Measurements from ENCODE around the gene UAP1L1. TPM values are rescaled to one million over a fixed set of nuclear protein-coding genes. Genes with fewer than 3 reads are reported as not detected.

The UAP1L1 gene
- total RNA-seq, 6 donors from 2014 or later = 10.5 to 69.1 (median 34.0) TPM

DNA sequence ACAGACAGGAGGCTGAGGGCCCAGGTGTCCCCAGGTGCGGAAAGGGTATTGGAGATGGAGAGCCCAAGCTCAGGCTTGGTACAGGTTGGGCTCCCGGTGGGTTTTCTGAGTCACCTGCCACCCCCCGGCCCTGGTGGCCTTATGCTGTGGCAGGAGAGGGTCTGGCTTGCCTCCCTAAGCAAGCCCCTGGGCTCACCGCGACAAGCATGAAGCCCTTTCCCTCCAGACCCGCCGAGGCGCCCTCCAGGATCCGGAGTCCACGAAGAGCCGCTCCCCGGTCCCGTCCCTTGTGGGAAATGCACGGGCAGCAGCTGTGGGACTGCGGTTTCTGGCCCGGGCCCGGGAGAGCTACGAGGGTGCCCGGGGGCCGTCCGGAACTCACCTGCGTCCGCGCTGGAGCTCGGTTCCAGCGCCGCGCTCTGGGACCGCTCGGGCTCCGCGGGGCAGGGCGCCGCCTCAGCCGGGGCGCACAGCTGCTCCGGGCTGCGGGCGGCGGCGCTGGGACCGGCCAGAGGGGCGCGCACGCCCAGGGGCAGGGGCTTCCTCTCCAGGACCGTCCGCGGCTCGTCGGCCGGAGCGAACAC lies 7.7 kb upstream of the UAP1L1 start:
- Histone ChIP-seq H3K36me3 (no peaks in the 10 kb centered on the region), H3K27me3 (peaks cover 0 to 10% (median 0%) of the 10 kb centered on the region in 4 donors), H3K9me3 (no peaks in the 10 kb centered on the region), H3K27ac (no peak overlapping the region), H3K4me1 (peaks cover 14 to 36% (median 20%) of the 10 kb centered on the region in 4 donors), H3K4me3 (peak overlapping the region in 3 of 4 donors; percentile 47 to 59 (median 56))
- TF ChIP-seq CTCF (IDR thresholded peaks at IDR 0.05) (peak in 1 of 6 experiments; percentile 4), POLR2A (IDR thresholded peaks at IDR 0.05) (no peak), POLR2AphosphoS5 (IDR thresholded peaks at IDR 0.05) (no peak), EP300 (IDR thresholded peaks at IDR 0.05) (no peak)
- no CpG with 5 or more reads among the region's 52 CpGs for WGBS, 2 donors
- ATAC-seq (ENCODE audit: low FRiP score in 2 of 2) (no peak), DNase-seq (no peak)

DNA sequence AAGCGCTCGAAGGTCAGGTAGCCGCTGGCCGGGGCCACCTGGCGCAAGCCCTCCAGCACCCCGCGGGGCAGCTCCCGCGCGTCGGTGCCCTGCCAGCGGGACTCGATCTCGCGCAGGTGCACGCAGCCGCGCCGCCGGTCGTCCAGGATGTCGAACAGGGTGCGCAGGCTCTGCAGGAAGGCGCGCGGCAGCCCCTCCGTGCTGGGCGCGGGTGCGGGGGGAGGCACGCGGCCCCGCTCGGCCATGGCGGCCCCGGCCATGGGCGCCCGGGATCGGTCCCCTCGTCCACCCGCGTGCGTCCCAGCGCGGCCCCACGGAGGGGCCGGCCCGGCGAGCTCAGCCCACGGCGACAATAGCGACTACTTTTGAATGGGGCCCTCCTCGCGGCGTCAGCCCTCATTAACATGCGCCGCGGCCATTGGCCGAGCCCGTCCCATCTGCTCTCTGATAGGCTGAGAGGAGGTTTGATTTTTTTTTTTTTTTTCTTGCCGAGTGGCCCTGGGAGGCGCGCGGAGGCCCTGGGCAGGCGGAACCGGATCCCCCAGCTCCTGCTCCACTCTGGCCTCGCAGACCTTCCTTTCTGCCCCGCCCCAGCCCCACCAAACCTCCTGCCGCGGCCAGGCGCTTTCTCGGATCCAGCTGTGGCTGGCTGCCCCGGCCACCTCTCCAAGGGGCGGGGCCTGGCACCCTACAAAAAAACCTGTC lies 7.0 kb upstream of the UAP1L1 start, which contains the start of gene SAPCD2:
Gene SAPCD2, minus strand, starts transcription at position 357 of the 705 bp plus-strand sequence. Its CDS starts 97 bp downstream, at position 260.
- ATAC-seq (ENCODE audit: low FRiP score in 2 of 2) (peak; percentile 94 to 95), DNase-seq (peak; percentile 91 to 95)
- TF ChIP-seq EP300 (IDR thresholded peaks at IDR 0.05) (no peak), CTCF (IDR thresholded peaks at IDR 0.05) (peak in 1 of 6 experiments; percentile 2), POLR2A (IDR thresholded peaks at IDR 0.05) (peak in 1 of 4 donors; percentile 40), POLR2AphosphoS5 (IDR thresholded peaks at IDR 0.05) (no peak)
- peak within 1 kb of the TSS in 3 of 4 donors; percentile 23 to 82 (median 71) for H3K27ac ChIP-seq
- 0% methylated on average over 18 to 33 of the region's 74 CpGs for whole genome bisulfite sequencing, 2 donors
- no peaks in the 10 kb centered on the region for H3K36me3 ChIP-seq
- H3K27me3 ChIP-seq = peaks cover 0 to 10% (median 0%) of the 10 kb centered on the region in 4 donors
- no peaks in the 10 kb centered on the region for H3K9me3 ChIP-seq
- peaks cover 14 to 36% (median 20%) of the 10 kb centered on the region in 4 donors for H3K4me1 ChIP-seq
- peak within 1 kb of the TSS in 3 of 4 donors; percentile 47 to 59 (median 56) for H3K4me3 ChIP-seq

DNA sequence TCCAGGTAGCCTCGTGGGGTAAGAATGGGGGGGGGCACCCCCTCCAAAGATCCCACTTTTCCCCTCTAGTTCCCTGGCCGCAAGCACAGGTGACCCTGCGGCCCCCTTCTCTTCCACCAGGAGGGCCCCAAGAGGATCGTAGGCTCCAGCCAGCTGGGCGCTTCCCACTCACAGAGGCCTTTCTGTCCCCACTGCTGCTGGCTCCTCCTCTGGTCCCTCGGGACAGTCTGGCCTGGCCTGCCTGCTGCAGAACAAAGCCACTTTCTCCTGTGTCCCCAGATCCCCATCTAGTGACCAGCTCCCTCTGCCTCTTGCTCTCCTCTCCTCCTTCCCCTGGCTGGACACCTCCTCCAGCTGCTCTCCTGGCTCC lies 6.4 kb upstream of the UAP1L1 start:
- TF ChIP-seq POLR2AphosphoS5 (IDR thresholded peaks at IDR 0.05) (no peak), CTCF (IDR thresholded peaks at IDR 0.05) (peak in 2 of 6 experiments; percentile 24 to 43)
- Histone ChIP-seq H3K4me3 (peak overlapping the region in 3 of 4 donors; percentile 47 to 59 (median 56)), H3K27ac (peak overlapping the region in 3 of 4 donors; percentile 23 to 82 (median 71)), H3K9me3 (no peaks in the 10 kb centered on the region), H3K4me1 (peaks cover 14 to 36% (median 20%) of the 10 kb centered on the region in 4 donors), H3K36me3 (no peaks in the 10 kb centered on the region), H3K27me3 (peaks cover 0 to 10% (median 0%) of the 10 kb centered on the region in 4 donors)
- ATAC-seq (ENCODE audit: low FRiP score in 2 of 2) = peak; percentile 1 to 7
- 0 to 23% methylated on average over 1 to 6 of the region's 6 CpGs for WGBS, 2 donors
- DNase-seq = no peak

GRCh38 chr9:137071282-137071681 lies 6.0 kb upstream of the UAP1L1 start:
- DNase-seq (peak in 1 of 2 donors; percentile 12), ATAC-seq (ENCODE audit: low FRiP score in 2 of 2) (peak in 1 of 2 donors; percentile 0)
- peak overlapping the region in 3 of 4 donors; percentile 47 to 59 (median 56) for H3K4me3 ChIP-seq
- H3K9me3 ChIP-seq = no peaks in the 10 kb centered on the region
- H3K4me1 ChIP-seq = peaks cover 14 to 36% (median 20%) of the 10 kb centered on the region in 4 donors
- H3K36me3 ChIP-seq = no peaks in the 10 kb centered on the region
- 89 to 100% methylated on average over 2 of the region's 2 CpGs for WGBS, 2 donors
- no peak for TF ChIP-seq CTCF (IDR thresholded peaks at IDR 0.05)
- no peak for TF ChIP-seq POLR2A (IDR thresholded peaks at IDR 0.05)
- TF ChIP-seq POLR2AphosphoS5 (IDR thresholded peaks at IDR 0.05) = no peak
- TF ChIP-seq EP300 (IDR thresholded peaks at IDR 0.05) = no peak
- peaks cover 0 to 10% (median 0%) of the 10 kb centered on the region in 4 donors for H3K27me3 ChIP-seq
- peak overlapping the region in 3 of 4 donors; percentile 23 to 82 (median 71) for H3K27ac ChIP-seq

All from upper lobe of left lung (tissue), 6 donors.